Stimulated activated CD8-positive, alpha-beta memory T cell treated with anti-CD3 and anti-CD28 coated beads, Interleukin-12 subunit alpha, Interleukin-12 subunit beta, amount 100 ng/mL, for 4 hours (primary cell): ENCODE measurements around the gene PEMT.
"Not testable (repeated sequence)": the region's sequence is repeated elsewhere in the genome, so short reads cannot be mapped to it uniquely, and the experiment has no call there.

Experiments used
- DNase-seq: peaks from one replicate; pipeline ENCODE4 v3.0.0-alpha.2; 2020; ENCODE audit warnings: low read depth

The PEMT gene, protein sequence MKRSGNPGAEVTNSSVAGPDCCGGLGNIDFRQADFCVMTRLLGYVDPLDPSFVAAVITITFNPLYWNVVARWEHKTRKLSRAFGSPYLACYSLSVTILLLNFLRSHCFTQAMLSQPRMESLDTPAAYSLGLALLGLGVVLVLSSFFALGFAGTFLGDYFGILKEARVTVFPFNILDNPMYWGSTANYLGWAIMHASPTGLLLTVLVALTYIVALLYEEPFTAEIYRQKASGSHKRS

DNA sequence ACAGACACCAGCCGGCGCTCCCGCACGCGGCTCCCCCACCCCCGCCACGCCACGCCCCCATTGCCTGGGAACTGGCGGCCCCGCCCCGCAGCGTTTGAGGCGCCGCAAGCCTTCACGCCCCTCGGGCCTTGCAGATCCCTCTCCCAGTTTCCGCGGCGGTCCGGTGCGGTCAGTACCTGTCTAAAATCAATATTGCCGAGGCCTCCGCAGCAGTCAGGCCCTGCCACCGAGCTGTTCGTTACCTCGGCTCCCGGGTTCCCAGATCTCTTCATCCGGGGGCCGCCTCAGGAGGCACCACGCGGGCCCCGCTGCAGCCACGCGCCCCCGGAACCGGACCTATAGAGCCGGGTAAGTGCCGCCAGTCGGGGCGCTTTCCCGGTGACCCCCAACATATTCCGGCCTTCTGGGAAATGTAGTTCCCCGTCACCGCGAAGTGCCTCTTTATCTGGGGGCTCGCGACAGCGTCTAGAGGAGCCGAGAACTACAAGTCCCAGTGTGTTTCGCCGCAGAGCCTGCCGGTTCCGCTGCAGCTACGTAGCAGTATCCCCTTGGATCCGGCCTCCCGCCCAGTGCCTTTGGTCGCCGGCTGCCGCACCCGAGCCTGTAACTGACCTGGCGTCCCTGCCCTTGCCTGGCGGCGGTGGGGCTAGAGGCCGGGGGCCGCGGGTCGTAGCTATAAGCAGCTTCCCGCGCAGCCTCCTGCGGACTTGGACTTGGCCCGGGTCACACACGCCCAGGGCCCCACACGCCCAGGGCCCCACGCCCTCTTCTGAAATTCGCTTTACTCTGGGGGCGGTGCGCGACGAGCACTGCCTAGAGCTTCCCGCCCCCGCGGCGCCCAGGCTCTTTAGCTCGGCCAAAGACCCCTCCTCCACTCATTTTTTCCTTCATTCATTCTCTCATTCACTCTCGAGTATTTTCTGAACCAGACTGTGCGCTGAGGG is at the start of gene PEMT:
Gene PEMT (minus strand): TSS at position 354 of the 944 bp plus-strand sequence. CDS start 82 bp downstream, at position 272.
- DNase-seq: peak; percentile 84

DNA sequence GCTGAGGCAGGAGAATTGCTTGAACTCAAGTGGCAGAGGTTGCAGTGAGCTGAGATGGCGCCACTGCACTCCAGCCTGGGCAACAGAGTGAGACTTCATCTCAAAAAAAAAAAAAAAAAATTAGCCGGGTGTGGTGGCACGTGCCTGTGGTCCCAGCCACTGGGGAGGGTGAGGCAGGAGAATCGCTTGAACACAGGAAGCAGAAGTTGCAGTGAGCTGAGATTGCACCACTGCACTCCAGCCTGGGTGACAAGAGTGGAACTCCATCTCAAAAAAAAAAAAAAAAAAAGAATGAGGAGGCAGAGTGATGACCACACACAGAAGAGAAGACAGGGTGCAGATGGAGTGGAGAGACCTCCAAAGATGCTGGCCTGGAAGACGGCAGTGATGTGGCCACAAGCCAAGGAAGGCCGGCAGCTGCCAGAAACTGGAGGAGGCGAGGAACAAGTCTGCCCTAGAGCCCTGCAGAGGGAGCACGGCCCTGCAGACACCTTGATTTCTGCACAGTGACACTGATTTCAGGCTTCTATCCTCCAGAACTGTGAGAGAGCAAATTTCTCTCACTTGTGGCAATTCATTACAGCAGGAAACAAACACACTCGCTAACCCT is 48.3 kb upstream of the PEMT start:
- DNase-seq: not testable (repeated sequence)

DNA sequence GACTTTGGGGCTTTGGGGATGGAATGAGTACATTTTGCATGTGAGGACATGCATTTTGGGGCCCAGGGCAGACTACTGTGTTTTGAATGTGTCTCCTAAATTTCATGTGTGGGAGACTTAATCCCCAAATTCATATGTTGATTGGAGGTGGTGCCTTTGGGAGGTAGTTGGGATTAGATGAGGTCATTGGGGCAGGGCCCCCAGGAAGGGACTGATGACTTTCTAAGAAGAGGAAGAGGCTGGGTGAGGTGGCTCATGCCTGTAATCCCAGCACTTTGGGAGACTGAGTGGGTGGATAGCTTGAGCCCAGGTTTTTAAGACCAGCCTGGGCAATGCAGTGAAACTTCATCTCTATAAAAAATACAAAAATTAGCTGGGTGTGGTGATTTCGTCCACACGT is 47.0 kb upstream of the PEMT start:
- DNase-seq: no peak

DNA sequence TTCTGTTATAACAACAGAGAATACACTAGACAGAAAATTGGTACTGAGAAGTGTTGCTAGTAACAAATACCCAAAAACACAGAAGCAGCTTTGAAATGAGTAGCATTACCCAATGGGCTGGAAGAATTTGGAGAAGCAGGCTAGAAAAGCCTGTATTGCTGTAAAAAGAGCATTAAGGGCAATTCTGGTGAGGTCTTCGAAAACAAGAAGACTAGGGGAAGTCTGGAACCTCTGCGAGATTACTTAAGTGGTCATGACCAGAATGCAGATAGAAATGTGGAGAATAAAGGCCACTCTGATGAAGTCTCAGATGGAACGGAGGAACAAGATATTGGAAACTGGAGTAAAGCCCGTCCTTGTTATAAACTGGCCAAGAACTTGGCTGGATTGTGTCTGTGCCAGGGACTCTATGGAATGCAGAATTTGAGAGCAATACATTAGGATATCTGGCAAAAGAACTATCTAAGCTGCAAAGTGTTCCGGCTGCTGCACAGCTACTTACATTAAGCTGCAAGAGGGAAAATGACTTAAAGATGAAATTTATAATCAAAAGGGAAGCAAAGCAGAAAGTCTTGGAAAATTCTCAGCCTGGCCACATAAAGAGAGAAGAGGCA is 44.9 kb upstream of the PEMT start:
- no peak for DNase-seq

DNA sequence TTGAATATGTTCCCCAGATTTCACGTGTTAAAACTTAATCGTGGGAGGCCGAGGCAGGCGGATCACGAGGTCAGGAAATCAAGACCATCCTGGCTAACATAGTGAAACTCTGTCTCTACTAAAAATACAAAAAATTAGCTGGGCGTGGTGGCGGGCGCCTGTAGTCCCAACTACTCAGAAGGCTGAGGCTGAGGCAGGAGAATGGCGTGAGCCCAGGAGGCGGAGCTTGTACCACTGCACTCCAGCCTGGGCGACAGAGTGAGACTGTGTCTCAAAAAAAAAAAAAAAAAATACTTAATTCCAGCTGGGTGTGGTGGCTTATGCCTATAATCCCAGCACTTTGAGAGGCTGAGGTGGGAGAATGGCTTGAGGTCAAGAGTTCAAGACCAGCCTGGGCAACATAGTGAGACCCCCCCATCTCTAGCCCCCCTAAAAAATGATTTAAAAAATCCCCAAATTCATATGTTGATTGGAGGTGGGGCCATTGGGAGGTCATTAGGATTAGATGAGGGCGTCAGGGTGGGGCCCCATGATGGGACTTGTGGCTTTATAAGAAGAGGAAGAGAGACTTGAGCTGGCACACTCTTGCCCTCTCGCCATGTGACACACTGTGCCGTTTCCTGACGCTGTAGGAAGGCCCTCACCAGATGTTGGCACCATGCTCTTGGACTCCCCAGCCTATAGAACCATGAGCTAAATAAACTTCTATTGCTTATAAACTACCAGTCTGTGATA is 44.2 kb upstream of the PEMT start:
- not testable (repeated sequence) for DNase-seq

DNA sequence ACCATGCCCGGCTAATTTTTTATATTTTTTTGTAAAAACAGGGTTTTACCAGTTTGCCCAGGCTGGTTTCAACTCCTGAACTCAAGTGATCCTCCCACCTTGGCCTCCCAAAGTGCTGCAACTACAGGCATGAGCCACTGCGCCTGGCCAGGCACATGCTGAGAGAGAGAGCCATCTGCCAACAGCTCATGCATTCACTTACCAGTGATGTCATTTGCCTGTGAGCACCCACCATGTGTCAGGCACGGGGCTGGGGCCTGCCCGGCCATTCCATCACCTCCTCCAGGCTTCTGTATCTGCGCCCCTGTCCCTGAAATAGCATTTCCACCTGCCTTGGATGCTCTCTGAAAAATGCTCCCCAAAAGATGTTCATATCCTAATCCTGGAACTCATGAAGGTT is 43.6 kb upstream of the PEMT start:
- DNase-seq: no peak

DNA sequence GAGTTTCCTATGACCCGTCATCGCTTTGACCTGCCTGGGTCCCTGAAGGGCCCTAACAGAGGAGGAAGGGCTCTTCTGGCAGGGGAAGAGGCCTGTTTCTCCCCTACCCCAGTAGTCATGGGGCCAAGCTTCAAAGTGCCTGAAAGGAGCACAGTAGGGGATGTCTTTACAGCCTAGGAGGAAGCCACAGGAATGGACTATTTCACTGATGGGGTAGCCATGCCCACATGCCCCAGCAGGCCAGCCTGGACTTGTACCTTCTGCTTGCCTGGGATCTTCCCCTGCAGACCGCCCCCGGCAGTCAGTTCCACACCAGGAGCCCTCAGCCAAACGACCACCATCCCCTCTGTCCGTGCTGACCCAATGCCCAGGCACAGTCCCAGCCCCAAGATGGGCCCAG is 41.8 kb upstream of the PEMT start:
- no peak for DNase-seq

DNA sequence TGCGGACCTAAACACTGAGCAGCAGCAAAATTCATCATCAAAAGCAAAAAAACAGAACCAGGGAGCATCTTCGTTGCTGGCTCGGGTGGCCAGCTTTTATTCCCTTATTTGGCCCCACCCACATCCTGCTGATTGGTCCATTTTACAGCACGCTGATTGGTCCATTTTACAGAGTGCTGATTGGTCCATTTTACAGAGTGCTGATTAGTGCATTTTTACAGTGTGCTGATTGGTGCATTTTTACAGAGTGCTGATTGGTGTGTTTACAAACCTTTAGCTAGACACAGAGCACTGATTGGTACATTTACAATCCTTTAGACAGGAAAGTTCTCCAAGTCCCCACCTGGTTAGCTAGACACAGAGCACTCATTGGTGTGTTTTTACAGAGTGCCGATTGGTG is 41.2 kb upstream of the PEMT start:
- DNase-seq: not testable (repeated sequence)

DNA sequence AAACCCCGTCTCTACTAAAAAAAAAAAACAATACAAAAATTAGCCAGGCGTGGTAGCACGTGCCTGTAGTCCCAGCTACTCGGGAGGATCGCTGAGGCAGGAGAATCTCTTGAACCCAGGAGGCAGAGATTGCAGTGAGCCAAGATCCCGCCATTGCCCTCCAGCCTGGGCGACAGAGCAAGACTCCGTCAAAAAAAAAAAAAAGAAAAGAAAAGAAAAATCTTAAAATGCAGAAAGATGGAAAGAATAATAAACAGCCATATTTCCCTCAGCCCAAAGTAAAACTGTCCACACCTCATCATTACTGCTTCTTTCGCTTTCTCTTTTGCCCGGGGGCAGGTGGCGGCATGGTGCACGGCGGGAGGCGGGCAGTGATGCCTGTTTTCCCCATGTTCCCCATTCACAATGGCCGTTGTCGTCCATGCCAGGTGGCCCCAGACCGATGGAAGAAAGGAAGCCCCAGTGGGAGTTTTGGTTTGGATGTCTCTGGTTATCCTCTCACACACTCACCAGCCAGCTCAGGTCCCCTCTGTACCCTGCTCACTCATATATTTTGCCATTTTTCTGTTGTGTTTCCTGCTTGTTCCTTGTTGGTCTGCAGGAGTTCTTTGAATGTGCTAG is 37.0 kb upstream of the PEMT start:
- peak; percentile 14 for DNase-seq

DNA sequence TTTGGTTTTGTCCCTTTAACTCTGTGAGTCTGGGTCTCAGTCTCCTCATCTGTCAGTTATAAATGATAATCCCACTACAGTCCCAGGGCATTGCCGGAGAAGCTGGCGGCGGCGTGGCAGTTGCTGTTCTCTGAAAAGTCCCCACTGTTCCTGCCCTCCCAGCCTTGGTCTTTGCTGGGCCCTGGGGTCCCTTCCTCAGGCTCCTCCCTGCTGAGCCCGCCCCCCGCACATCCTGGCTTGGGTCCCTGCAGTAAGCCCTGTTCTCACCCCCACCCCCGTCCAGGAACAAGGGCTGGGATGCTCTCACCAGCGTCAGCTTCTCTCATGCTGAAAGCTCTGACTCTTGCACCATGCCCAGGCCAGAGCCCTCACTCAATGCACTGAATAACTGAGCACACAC is 35.3 kb upstream of the PEMT start:
- no peak for DNase-seq

DNA sequence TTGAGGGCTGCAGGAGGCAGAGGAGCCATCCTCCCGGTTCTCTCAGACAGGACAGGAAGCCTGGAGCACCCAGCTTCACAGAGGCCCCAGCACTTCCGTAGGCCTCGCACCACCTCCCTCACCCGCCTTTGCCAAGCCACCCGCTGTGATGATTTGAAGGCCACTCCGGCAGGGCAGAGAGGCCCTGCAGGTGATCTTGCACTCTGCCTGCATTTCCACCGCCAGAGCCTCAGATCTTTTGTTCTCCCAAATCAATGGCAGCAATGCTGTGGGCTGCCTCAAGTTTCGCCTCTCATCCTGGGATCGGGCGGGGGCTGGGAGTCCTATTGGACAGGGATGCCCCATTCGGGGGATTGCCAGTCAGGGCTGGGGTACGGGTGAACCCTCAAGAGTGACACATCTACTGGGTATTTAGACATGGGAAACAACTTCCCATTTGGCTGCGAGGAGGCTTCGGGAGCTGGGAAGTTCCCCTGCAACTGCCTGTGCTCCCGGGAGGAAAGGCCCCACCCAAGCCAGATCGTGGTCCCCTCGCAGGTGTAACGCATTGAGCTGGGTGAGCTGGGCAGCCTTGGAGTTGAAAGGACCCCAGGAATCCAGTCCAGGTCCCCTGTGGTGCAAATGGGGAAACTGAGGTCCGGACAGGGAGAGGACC is 34.8 kb upstream of the PEMT start:
- DNase-seq: no peak

DNA sequence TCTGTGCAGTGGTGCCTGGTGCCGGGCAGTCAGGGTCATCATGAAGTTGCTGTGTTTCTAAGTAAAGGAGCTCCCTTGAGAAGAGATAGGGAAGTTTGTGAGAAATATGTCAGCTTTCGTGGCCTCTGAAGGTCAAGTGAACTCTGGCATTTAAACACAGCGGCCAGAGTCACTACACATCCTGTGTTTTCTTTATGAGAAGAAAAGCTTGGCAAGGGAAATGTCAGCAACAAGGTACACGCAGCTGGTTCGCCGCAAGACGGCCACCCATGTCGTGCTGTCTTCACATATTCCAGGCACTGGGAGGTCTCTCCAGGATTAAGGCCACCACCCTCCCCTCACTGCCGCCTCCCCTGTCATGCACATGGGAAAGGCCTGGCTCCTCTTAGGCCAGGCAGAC is 33.2 kb upstream of the PEMT start:
- DNase-seq: no peak

DNA sequence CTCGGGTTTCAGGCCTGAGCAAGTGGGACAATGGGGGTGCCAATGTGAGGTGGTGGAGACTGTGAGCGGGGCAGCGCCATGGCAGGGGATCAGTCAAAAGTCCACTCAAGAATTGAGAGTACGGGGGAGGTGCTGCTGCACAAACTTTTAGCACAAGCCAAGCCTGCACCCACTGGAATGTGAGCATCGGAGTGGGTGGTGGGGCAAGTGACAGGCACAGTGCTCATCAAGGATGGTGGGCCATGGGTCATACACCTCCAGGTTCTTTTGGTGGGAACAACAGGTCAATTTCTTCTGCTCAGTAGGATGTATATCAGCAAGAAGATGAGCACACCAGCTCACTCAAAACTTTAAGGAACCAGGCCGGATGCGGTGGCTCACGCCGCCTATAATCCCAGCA is 32.4 kb upstream of the PEMT start:
- no peak for DNase-seq

DNA sequence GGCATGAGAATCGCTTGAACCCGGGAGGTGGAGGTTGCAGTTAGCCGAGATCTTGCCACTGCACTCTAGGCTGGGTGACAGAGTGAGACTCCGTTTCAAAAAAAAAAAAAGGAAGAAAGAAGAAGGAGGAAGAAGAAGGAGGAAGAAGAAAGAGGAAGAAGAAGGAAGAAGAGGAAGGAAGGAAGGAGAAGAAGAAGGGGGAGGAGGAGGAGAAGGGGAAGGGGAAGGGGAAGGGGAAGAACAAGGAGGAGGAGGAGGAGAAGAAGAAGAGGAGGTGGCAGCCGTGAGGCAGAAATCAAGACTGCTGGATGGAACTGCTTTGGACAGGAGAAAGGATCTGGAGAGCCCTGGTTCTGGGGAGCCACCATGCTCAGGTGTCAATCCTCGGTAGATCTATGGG is 29.7 kb upstream of the PEMT start:
- no peak for DNase-seq

DNA sequence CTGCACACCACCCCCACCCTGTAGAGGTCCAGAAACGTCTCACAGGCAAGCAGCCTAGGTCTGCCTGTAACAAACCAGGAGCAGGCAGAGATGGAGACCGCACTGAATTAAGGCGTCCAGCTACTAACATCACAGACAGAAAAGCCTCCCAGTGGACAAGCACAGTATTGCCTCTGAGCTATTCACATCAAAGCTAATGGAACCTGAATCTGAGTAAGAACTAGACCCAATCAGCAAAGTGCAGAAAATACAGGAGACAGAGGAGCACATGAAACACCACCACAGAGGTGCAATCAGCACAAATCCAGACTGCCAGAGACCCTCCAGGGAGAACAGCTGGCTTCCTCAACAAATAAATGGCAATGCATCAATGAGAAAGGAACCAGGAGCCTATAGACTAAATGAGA is 22.2 kb upstream of the PEMT start:
- DNase-seq: peak; percentile 15

DNA sequence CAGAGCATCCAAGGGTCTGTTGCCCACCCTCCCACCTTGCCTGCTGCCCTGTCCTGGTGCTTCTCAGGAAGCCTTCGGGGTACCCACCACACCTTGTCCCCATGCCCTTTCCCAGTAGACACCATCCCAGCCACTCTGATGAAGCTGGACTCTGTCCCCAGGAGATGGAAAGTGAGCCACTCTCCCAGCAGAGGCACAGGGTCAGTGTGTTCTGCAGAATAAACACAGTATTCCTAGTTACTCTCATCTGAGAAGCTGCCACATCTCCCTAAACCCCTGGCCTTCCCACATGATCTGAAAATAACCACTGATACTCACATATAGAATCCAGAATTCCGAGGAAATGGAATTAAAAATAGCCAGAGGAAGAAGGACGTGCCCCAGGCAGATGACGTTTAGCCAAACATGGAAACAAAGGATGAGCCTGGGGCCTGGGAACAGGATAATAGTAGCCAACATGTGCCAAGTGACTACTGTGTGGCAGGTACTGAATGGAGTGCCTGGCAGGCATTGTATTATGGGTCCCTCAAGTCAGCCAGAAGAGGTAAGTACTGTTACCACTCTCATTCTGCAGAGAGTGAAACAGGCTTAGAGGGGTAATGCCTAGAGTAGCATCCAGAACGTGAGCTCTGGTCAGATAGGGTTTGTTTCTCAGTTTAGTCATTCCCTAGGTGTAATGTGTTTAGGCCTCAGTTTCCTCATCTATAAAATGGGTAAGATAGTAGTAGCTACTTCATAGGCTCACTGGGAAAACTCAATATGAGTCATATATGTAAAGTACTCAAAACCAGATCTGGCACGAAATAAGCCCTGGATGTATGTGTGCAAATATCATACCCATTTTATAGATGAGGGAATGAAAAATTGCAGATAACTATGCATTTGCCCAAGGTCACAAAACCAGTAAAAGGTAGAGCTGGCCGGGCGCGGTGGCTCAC is 20.8 kb upstream of the PEMT start:
- no peak for DNase-seq

DNA sequence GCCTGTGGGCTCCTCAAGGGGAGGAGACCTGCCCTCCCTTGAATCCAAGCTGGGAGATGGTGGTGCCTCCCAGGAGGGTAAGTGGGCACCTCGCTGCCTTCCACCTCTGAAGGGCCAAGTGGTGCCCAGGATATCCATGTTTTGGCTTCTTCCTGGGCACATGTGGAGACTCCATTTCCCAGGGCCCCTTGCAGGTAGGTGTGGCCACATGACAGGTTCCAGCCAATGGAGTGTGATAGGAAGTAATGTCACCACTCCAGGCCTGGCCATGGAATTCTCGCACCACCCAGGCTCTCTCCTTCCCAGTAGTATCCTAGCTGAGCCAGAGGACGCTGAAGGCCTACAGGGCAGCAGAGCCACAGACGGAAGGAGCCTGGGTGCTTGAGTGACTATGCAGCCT is 17.6 kb upstream of the PEMT start:
- no peak for DNase-seq

DNA sequence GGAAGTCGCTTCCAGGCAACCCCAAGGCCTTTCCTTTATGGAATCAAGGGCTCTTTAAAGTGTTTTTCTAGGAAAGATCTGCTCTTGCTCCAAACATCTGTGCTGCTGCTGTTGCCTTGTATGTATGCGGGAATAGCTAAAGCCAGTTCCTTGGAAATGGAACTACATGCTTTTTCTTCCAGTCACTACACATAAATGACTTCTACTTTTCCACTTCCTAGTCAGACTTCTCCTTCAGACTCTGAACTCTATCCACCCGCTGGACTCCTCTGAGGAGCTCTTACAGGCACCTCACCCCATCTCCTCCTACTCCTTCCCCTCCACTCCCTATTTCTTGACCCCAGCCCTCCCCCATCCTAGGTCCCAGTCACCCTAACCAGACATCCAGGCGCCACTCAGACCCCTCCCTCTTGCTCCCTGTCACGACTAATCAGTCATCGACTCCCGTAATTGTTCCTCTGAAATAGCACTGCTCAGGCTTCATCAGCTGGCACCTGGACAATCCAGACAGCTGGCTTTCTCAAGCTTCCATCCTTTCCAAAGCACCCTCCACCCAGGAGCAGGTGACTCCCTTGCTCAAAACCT is 15.0 kb upstream of the PEMT start:
- no peak for DNase-seq

DNA sequence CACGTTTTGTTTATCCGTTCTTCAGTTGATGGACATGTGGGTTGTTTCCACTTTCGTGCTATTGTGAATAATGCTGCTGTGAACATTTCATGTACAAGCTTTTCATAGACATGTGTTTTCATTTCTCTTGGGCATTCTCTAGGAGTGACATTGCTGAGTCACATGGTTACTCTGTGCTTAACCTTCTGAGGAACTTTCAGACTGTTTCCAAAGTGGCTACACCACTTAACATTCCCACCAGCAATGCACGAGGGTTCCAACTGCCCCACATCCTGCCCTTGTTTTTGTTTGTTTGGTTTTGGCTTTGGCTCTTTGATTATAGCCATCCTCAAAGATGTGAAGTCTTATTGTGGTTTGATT is 14.2 kb upstream of the PEMT start:
- DNase-seq: no peak
